ENCODE measurements around the gene TRIO.

Gene TRIO

DNA sequence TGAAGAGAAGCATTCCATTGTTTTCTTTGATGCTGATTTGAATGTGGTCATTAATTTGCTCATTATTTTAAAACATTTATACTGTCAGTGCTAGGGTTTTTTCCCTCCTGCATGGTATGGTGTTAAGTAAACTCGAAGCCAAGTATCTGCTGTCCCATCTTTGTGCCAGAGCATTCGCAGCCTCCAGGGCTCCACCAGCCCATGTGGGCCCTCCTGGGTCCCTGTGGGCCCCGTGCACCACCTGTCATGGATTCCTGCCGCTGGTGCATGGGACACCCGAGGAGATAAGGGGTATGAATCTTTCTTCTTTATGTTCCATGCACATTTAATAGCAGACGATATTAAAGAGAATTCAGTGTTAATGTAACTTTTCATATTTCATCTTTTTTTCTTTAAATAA lies 95.1 kb downstream of the TRIO start:
- no peak for TF ChIP-seq TAF1 (IDR thresholded peaks at IDR 0.05; ENCODE audit: borderline replicate concordance, insufficient read depth, low read length)
- TF ChIP-seq, protein P1, sequence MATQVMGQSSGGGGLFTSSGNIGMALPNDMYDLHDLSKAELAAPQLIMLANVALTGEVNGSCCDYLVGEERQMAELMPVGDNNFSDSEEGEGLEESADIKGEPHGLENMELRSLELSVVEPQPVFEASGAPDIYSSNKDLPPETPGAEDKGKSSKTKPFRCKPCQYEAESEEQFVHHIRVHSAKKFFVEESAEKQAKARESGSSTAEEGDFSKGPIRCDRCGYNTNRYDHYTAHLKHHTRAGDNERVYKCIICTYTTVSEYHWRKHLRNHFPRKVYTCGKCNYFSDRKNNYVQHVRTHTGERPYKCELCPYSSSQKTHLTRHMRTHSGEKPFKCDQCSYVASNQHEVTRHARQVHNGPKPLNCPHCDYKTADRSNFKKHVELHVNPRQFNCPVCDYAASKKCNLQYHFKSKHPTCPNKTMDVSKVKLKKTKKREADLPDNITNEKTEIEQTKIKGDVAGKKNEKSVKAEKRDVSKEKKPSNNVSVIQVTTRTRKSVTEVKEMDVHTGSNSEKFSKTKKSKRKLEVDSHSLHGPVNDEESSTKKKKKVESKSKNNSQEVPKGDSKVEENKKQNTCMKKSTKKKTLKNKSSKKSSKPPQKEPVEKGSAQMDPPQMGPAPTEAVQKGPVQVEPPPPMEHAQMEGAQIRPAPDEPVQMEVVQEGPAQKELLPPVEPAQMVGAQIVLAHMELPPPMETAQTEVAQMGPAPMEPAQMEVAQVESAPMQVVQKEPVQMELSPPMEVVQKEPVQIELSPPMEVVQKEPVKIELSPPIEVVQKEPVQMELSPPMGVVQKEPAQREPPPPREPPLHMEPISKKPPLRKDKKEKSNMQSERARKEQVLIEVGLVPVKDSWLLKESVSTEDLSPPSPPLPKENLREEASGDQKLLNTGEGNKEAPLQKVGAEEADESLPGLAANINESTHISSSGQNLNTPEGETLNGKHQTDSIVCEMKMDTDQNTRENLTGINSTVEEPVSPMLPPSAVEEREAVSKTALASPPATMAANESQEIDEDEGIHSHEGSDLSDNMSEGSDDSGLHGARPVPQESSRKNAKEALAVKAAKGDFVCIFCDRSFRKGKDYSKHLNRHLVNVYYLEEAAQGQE (IDR thresholded peaks at IDR 0.05; ENCODE audit: insufficient read depth in 1 of 2, low read depth in 2 of 2, low read length in 2 of 2): no peak
- no peak for TF ChIP-seq SIN3A (IDR thresholded peaks at IDR 0.05; ENCODE audit: borderline replicate concordance, insufficient read depth, low read length)
- TF ChIP-seq POLR2AphosphoS5 (IDR thresholded peaks at IDR 0.05; ENCODE audit: low read depth, low read length): no peak
- no peak for TF ChIP-seq FOXP2 (optimal IDR thresholded peaks at IDR 0.05; ENCODE audit: borderline replicate concordance, extremely low read depth, extremely low read length, insufficient read depth)

DNA sequence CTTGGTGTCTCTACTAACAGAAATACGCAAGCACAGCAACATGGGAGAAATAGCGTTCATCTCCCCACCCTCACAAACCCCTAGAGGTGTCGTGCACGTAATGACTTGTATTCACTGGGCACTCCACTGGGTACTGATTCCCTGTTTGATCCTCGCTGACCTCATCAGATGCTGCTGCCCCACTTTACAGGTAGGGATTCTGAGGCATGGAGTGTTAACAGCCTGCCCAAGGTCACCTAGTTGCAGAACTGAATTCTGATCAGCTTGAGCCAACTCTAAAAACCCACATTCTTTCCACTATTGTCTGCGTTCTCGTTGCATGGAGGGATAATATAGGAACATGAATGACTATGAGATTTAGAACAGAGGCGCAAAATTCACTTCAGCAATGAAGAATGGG lies 96.3 kb downstream of the TRIO start:
- TF ChIP-seq FOXP2 (optimal IDR thresholded peaks at IDR 0.05; ENCODE audit: borderline replicate concordance, extremely low read depth, extremely low read length, insufficient read depth): no peak
- TF ChIP-seq POLR2AphosphoS5 (IDR thresholded peaks at IDR 0.05; ENCODE audit: low read depth, low read length): no peak
- TF ChIP-seq TAF1 (IDR thresholded peaks at IDR 0.05; ENCODE audit: borderline replicate concordance, insufficient read depth, low read length): no peak
- TF ChIP-seq SIN3A (IDR thresholded peaks at IDR 0.05; ENCODE audit: borderline replicate concordance, insufficient read depth, low read length): no peak
- TF ChIP-seq, protein P1 (IDR thresholded peaks at IDR 0.05; ENCODE audit: insufficient read depth in 1 of 2, low read depth in 2 of 2, low read length in 2 of 2): no peak

DNA sequence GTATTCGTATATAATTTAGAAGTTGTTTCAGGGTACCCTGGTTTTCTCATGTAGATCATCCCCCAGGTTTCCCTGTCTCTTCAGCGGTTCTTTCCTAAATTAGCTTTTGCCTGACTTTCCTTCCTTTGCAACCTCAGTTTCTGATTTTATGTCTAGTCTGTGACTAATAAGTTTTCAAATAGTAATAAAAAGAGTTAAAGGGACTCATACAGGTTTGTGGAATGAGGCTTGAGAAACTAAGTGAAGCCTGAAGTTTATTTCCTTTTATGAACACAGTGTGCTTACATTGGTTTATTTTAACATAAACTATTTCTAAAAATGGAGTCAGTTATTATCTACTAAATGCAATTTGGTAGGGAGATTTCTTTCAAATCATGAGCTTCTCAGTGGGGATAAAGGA lies 96.8 kb downstream of the TRIO start:
- TF ChIP-seq, protein P1 (IDR thresholded peaks at IDR 0.05; ENCODE audit: insufficient read depth in 1 of 2, low read depth in 2 of 2, low read length in 2 of 2): no peak
- TF ChIP-seq SIN3A (IDR thresholded peaks at IDR 0.05; ENCODE audit: borderline replicate concordance, insufficient read depth, low read length) (no peak), POLR2AphosphoS5 (IDR thresholded peaks at IDR 0.05; ENCODE audit: low read depth, low read length) (no peak), TAF1 (IDR thresholded peaks at IDR 0.05; ENCODE audit: borderline replicate concordance, insufficient read depth, low read length) (no peak), FOXP2 (optimal IDR thresholded peaks at IDR 0.05; ENCODE audit: borderline replicate concordance, extremely low read depth, extremely low read length, insufficient read depth) (no peak)

GRCh38 chr5:14240359-14240758 lies 97.2 kb downstream of the TRIO start:
- TF ChIP-seq POLR2AphosphoS5 (IDR thresholded peaks at IDR 0.05; ENCODE audit: low read depth, low read length) (no peak), FOXP2 (optimal IDR thresholded peaks at IDR 0.05; ENCODE audit: borderline replicate concordance, extremely low read depth, extremely low read length, insufficient read depth) (no peak), SIN3A (IDR thresholded peaks at IDR 0.05; ENCODE audit: borderline replicate concordance, insufficient read depth, low read length) (no peak), TAF1 (IDR thresholded peaks at IDR 0.05; ENCODE audit: borderline replicate concordance, insufficient read depth, low read length) (no peak)
- TF ChIP-seq, protein P1 (IDR thresholded peaks at IDR 0.05; ENCODE audit: insufficient read depth in 1 of 2, low read depth in 2 of 2, low read length in 2 of 2): no peak

- TF ChIP-seq FOXP2 (optimal IDR thresholded peaks at IDR 0.05; ENCODE audit: borderline replicate concordance, extremely low read depth, extremely low read length, insufficient read depth) (no peak), TAF1 (IDR thresholded peaks at IDR 0.05; ENCODE audit: borderline replicate concordance, insufficient read depth, low read length) (no peak), SIN3A (IDR thresholded peaks at IDR 0.05; ENCODE audit: borderline replicate concordance, insufficient read depth, low read length) (no peak), POLR2AphosphoS5 (IDR thresholded peaks at IDR 0.05; ENCODE audit: low read depth, low read length) (no peak)
- TF ChIP-seq, protein P1 (IDR thresholded peaks at IDR 0.05; ENCODE audit: insufficient read depth in 1 of 2, low read depth in 2 of 2, low read length in 2 of 2): no peak
These were observed 98.0 kb downstream of the TRIO start for GRCh38 chr5:14241141-14241540.

All from PFSK-1 (cell line).